Gastroesophageal sphincter (tissue), 3 donors: ENCODE measurements around the gene BAIAP3.

Experiments
- CTCF ChIP-seq, 4 experiments: fragments of 200-600 bp in 2 of 4; fragments of 450-650 bp in 2 of 4; sonication (generic) in 1 of 4; IDR thresholded peaks; one replicate each; pipeline ENCODE4 v1.5.1; 2017 to 2019; ENCODE audit warnings: antibody characterized with exemption in 4 of 4, mild to moderate bottlenecking in 2 of 4, moderate library complexity in 2 of 4
- EP300 ChIP-seq: sonication (generic); formaldehyde crosslinking; IDR thresholded peaks from one replicate; pipeline ENCODE4 v1.6.1; 2017; ENCODE audit warnings: antibody characterized with exemption, mild to moderate bottlenecking
- POLR2A ChIP-seq, 2 donors: fragments of 450-650 bp; IDR thresholded peaks; one replicate each; pipeline ENCODE4 v1.6.1; 2017; ENCODE audit warnings: antibody characterized with exemption in 2 of 2, mild to moderate bottlenecking in 2 of 2, moderate library complexity in 1 of 2
- POLR2AphosphoS5 ChIP-seq: sonication (generic); formaldehyde crosslinking; IDR thresholded peaks from one replicate; pipeline ENCODE4 v1.6.1; 2017; ENCODE audit warnings: antibody characterized with exemption

GRCh38 chr16:1351215-1351581 is 17.8 kb downstream of the BAIAP3 start:
- TF ChIP-seq EP300: no peak
- TF ChIP-seq CTCF (IDR thresholded peaks at IDR 0.05): no peak
- TF ChIP-seq POLR2A (IDR thresholded peaks at IDR 0.05): no peak
- no peak for TF ChIP-seq POLR2AphosphoS5
